Measurements from ENCODE around the gene MOCS1.

Gene MOCS1

DNA sequence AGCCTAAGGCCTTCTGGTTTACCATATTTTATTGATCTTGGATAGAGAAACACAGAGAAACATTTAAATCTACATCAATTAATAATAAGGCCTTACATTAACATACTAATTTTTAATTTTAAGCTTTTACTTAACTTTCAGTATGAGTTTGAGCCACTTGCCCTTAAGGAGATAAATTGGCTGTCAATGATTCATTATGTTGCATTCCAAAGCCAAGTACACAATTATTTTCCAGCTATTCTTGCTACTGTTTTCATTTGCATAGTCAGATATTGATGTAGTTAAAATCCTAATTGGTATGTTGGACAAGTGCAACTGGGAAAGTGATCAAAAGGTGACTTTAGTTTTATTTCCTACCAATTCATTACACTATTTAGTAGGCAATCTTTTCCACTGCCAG is 58.2 kb downstream of the MOCS1 start:
- DNase-seq (ENCODE audit: low spot score) = no peak

GRCh38 chr6:39873439-39873838 is 60.8 kb downstream of the MOCS1 start:
- DNase-seq (ENCODE audit: low spot score) = no peak

DNA sequence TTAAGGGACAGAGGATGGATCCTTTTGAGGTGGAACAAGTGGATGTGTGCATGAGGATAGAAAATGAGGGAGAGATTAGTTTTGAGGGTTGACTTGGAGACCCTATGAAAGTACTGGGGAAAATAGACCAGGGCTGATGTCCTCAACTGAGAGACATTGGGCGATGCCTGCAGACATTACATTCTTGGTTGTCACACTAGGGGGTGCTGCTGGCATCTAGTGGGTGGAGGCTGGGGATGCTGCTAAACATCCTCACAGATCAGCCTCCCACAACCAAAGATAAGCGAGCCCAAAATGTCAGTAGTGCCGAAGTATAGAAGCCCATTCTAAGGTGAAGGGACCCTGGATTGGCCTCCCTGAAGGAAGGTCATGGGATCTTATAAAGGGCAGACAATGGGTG is 63.3 kb downstream of the MOCS1 start:
- DNase-seq (ENCODE audit: low spot score) = no peak

- no peak for DNase-seq (ENCODE audit: low spot score)
Observed at GRCh38 chr6:39867592-39867991, 66.7 kb downstream of the MOCS1 start.

DNA sequence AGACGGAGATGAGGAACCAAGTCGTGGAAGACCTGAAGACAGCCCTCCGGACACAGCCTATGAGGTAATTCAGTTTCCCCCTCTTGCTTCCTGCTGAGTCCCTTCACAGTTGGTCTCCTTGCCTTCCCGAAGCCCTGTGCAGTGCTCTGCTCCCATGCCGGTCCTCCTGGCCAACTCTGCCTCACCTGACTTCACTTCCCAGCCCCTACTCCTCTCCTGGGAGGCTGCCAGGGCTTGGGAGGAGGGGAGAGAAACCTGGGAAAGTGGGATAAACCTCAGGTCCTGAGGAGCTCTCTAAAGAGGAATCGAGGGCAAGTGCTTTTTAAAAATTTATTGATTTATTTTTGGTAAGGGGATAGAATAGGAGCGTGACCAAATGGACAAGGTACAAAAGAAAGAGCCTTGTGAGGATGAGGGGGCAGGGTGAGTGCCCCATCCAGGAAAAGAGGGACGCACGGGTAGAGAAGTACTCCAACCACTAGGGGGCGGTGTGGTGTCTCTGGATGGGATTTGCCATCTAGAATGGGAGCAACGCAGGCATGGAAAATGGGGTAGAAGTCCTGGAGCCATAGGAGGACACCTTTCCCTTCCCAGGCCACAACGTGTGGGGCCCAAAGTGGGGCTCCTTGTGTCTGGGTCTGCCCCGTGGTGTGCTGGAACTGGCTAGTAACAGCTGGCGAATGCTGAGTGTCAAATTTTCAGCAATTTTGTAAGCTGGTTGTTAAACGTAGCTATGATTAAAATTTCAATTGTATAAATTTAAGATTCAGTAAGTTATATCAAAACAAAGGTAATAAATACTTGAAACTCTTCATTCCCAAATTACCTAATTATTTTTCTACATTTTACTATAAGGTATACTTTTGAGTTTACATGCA is 69.0 kb downstream of the MOCS1 start:
- peak; percentile 77 for DNase-seq (ENCODE audit: low spot score)

DNA sequence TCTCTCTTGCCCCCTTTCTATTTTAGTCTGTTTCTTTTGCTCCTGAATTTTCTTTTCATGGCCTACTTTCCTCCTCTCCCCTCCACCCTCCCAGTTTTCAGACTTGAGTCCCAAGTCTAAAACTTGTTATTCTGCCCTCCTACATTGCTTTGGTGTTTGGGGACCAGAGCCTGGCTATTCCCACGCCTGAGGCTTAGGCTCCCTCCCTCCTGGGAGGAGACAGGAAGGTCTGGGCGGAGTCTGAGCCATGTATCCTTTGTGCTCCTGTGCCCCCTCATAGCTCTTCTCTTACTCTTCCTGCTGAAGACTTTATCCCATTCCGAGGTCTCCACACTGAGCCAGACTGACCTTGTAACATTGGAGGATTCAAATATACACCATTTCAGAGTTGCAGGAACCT is 72.6 kb downstream of the MOCS1 start:
- DNase-seq (ENCODE audit: low spot score) = no peak

DNA sequence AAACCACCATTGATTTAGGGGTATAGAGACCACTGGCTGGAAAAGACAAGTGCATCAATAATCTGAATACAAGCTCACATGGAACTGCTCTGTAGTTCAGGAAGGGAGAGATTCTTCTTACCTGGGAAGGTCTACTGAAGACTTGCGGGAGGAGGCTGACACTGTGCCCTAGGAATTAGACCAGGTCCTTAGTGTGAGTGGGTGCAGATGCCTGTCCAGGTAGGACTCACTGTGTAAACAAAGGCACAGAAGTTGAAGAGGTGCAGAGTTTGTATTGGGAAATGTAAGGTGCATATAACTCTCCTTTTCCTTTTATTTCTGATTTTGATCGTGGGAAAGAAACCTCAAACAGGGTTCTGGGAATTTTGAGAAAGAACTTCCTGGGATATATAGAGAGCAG is 75.2 kb downstream of the MOCS1 start:
- DNase-seq (ENCODE audit: low spot score) = no peak

DNA sequence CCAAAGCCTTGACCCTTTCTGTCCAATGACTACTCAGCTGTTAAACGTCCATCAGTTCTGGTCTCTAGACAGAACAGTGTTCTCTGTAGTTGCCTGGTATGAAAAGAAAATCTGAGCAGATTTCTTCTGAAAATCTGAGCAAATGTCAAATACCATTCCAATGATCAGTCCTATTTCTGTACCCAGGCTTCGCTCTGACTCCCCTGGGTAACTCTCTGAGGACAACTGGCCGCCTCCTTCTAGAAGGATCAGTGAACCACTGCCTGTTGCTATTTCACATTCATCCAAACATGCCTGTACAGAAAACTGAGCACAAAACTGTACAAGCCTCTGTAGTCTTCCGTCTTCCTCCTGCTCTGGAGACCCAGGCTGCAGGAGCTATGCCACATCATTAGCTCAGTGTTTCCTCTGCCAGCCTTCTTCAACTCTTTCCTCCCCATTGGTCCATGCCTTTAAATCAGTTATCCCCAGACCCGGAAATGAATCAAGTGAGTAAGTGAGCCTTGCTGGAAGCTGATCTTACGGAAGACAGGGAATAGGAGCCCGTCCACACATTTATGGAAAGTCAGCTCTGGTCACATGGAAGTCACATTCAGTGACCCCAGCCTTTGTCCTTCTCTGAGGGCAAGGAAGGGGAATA is 78.8 kb downstream of the MOCS1 start:
- no peak for DNase-seq (ENCODE audit: low spot score)
